ENCODE data around the gene VILL. TPM values are rescaled to one million over a fixed set of nuclear protein-coding genes. Genes with fewer than 3 reads are reported as not detected.
"Not testable (repeated sequence)": the region's sequence is repeated elsewhere in the genome, so short reads cannot be mapped to it uniquely, and the experiment has no call there.

Gene VILL
- total RNA-seq, 1 donor from 2014 or later, result 7.9 TPM

DNA sequence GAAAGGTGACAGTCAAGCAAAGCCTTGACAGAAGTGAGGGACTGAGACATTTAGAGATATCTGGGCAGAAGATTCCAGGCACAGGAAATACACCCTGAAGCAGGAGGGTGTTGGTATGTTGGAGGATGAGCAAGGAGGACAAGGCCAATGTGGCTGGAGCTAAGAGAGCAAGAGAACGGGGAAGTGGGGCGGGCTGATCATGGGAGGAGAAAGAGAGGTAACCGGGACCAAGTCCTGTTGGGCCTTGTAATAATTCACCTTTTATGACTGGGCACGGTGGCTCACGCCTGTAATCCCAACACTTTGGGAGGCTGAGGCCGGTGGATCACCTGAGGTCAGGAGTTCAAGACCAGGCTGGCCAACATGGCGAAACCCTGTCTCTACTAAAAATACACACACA, 43.0 kb downstream of the VILL start:
- not testable (repeated sequence) for DNase-seq (ENCODE audit: low read depth)

GRCh38 chr3:38034335-38034734, 43.7 kb downstream of the VILL start:
- DNase-seq (ENCODE audit: low read depth), result not testable (repeated sequence)

- no peak for DNase-seq (ENCODE audit: low read depth)
Measured at GRCh38 chr3:38036286-38036685, 45.7 kb downstream of the VILL start.

DNA sequence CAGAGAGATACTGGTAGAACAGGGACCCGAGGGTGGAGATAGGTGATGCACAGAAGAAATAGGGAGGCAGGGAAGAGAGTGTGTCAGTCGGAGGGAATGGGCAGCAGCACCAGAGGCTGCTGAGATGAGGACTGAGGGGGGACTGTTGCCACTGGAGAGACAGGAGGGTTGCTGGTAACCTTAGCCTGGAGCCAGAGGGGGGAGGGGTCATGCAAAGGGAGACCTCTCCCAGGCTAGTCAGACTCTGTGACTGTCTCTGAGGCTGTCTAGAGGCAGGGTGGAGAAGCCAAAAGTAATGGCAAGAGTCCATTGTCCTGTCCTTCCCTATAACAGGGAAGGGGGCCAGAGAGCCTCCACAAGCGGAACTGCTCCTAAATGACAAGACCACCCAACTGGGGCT, 46.3 kb downstream of the VILL start:
- no peak for DNase-seq (ENCODE audit: low read depth)

DNA sequence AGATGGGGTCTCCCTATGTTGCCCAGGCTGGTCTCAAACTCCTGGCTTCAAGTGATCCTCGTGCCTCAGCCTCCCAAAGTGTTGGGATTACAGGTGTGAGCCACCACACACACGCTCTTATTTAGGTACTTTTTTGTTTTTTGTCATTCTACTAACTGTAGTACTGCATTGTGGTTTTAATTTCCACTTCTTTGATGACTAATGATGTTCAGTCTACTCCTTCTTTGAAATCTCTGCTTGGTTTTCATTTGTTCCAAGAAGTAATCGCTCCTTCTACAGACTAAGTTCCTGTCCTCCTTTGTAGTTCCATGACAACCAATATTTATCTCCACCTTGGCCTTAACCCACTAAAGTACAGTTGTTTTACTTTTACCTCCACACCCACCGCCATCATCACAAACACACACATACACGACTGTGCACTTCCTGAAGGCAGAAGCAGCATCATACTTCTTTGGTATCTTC, 47.9 kb downstream of the VILL start:
- DNase-seq (ENCODE audit: low read depth), result no peak

- DNase-seq (ENCODE audit: low read depth), result no peak
Measured at GRCh38 chr3:38039101-38039898, 48.7 kb downstream of the VILL start, which contains the start of gene DLEC1. DLEC1 (plus strand) TSS chr3:38039208; CDS start chr3:38039226, 18 bp downstream.

DNA sequence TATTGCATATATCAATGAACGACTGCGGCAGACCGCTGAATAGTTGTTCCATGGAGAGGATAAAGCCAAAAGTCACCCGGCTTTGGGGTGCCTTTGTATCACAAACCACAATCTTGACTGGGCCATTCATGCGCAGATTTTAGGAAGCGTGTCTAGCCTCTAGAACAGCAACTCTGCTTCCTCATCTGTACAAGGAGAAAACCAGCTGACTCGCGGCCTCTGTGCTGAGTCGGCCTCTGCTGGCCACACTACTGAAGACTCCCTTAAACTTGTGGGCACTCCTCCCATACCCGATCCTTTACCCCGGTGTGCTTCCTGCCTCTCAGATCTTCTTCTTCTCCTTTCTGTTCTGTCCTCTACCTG, 49.3 kb downstream of the VILL start:
- DNase-seq (ENCODE audit: low read depth), result peak; percentile 44

- no peak for DNase-seq (ENCODE audit: low read depth)
Measured at GRCh38 chr3:38040401-38040800, 49.8 kb downstream of the VILL start.

DNA sequence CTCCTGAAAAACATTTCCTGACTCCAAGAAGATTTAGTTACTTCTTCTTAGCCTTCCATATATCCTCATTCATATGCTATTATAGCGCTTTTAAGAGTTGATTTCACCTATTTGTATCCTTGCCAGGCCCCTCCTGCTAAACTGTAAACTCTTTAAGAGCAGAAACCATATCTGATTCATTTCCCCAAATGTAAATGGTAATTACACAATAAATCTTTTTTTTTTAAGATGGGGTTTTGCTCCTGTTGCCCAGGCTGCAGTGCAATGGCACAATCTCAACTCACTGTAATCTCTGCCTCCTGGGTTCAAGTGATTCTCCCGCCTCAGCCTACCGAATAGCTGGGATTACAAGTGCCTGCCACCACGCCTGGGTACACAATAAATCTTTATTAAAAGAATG, 52.9 kb downstream of the VILL start:
- no peak for DNase-seq (ENCODE audit: low read depth)

- DNase-seq (ENCODE audit: low read depth), result no peak
Measured at GRCh38 chr3:38046027-38046426, 55.4 kb downstream of the VILL start.

DNA sequence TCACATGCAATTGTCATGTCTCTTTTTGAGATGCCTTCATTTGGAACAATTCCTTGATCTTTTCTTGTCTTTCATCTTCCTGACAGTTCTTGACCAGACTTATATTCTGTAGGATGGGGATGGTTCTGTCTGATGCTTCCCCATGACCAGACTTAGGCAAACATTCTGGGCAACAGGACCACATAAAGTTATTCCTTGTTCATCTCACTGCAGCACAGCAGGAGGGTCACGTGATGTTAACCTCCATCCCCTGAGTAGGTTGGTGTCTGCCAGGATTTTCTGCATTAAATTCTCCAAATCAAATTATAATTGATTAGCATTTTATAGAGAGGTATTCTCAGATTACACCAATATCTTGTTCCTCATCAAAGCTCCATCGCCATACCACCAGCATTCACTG, 56.2 kb downstream of the VILL start:
- no peak for DNase-seq (ENCODE audit: low read depth)

DNA sequence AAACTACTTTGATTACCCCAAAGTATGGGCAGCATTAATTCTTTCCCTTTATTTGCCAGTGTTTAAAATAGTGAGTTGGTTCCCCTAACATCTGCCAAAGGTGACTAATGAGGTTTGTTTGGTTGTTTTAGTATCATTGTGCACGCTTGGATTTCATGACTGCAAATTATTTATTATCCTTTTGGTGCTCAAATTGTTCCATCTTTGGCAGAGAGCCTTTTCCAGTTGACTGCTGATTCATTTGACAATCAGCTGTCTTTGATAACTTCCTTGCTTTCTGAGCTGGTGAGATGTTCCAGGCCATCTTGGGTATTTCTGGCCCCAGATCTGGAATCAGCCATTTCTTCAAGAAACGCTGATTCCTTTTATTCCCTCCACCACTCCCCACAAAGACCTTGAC, 57.3 kb downstream of the VILL start:
- no peak for DNase-seq (ENCODE audit: low read depth)

- DNase-seq (ENCODE audit: low read depth), result no peak
Measured at GRCh38 chr3:38049358-38050126, 59.0 kb downstream of the VILL start.

- DNase-seq (ENCODE audit: low read depth), result no peak
Measured at GRCh38 chr3:38051131-38051530, 60.5 kb downstream of the VILL start.

GRCh38 chr3:38053286-38053685, 62.7 kb downstream of the VILL start:
- DNase-seq (ENCODE audit: low read depth), result not testable (repeated sequence)

- DNase-seq (ENCODE audit: low read depth), result not testable (repeated sequence)
Measured at GRCh38 chr3:38053813-38054498, 63.4 kb downstream of the VILL start.

DNA sequence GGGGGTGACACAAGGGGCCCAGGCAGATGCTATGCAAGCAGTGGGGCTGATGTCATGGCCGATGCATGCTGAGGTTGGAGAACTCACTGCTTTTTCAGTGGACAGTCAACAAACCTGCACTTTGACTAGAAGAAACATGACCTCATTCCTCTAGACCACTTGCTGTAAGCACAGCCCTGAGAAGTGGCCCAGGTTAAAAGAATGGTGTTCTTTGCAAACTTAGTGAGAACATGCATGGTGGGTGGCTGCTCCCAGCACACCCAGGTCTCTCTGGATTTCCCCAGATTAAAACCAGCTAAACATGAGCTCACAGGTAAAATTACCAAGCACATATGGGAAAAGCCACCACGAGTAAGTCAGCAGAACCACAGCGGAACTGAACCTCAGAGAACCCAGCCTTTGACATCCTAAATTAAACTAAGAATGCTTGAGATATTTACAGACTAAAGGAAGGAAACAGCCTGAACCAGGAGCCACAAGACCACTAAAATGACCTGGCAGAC, 64.0 kb downstream of the VILL start:
- no peak for DNase-seq (ENCODE audit: low read depth)
